Panc1 (cell line): Measurements from ENCODE around the gene ADGRE3. TPM values are rescaled to one million over a fixed set of nuclear protein-coding genes. Genes with fewer than 3 reads are reported as not detected.

ENCODE experiments used
- ATAC-seq: fragments of 200-7000 bp; cut with Tn5 transposase; 2 replicates; pipeline ENCODE4 v1.9.1; 2020; ENCODE audit warnings: mild to moderate bottlenecking, moderate library complexity
- BruUV-seq: library from RNA; stranded (reverse); fragments of 400-500 nt; replicated peaks from 2 replicates; lab custom pipeline; 2021; lab: Mats Ljungman, UMichigan
- CTCF ChIA-PET: fragments of 300-600 bp; sonication (Branson Sonifier 250); formaldehyde crosslinking; loops from one replicate; lab custom pipeline; 2022; ENCODE audit warnings: antibody characterized with exemption; lab: Charles Lee
- POLR2A ChIA-PET: fragments of 300-600 bp; sonication (Branson Sonifier 250); formaldehyde crosslinking; loops from one replicate; lab custom pipeline; 2022; ENCODE audit warnings: antibody characterized with exemption; lab: Charles Lee
- DNase-seq: peaks from one replicate; pipeline ENCODE4 v3.0.0-alpha.2; 2010; ENCODE audit warnings: low read depth, low spot score
- H3K27ac ChIP-seq: 2 replicates; pipeline ENCODE4 v1.5.1; 2011; ENCODE audit warnings: mild to moderate bottlenecking, low read length, inconsistent platforms
- H3K27me3 ChIP-seq: fragments of 200-500 bp; sonication (Bioruptor generic); 2 replicates; pipeline ENCODE4 v1.6.0; 2014; ENCODE audit warnings: low read length, inconsistent platforms; ENCODE audit not compliant: control insufficient read depth, insufficient read depth
- H3K36me3 ChIP-seq: fragments of 200-500 bp; sonication (Bioruptor generic); 2 replicates; pipeline ENCODE4 v1.5.1; 2014; ENCODE audit warnings: inconsistent platforms, mild to moderate bottlenecking, low read length, moderate library complexity; ENCODE audit not compliant: control insufficient read depth, insufficient read depth
- H3K4me1 ChIP-seq: 2 replicates; pipeline ENCODE4 v1.5.1; 2011; ENCODE audit warnings: inconsistent platforms, mild to moderate bottlenecking, low read length, moderate library complexity; ENCODE audit not compliant: control insufficient read depth, insufficient read depth
- H3K4me3 ChIP-seq, 2 experiments: 2 replicates each; pipeline ENCODE4 v1.5.1; 2011 to 2012; ENCODE audit warnings: low read depth in 2 of 2, low read length in 2 of 2, mild to moderate bottlenecking in 2 of 2, inconsistent platforms in 1 of 2, moderate library complexity in 1 of 2
- H3K9me3 ChIP-seq: fragments of 200-500 bp; sonication (Bioruptor generic); 2 replicates; pipeline ENCODE4 v1.5.1; 2014; ENCODE audit warnings: low read depth, mild to moderate bottlenecking, inconsistent platforms, low read length, moderate library complexity; ENCODE audit not compliant: control insufficient read depth, insufficient read depth
- CTCF ChIP-seq: fragments of 450-650 bp; IDR thresholded peaks from 2 replicates; pipeline ENCODE4 v1.5.1; 2017; ENCODE audit warnings: mild to moderate bottlenecking
- POLR2AphosphoS5 ChIP-seq: IDR thresholded peaks from 2 replicates; pipeline ENCODE4 v1.6.1; 2012; ENCODE audit warnings: mild to moderate bottlenecking, low read depth, low read length, moderate library complexity
- REST ChIP-seq, 2 experiments: IDR thresholded peaks; 2 replicates each; pipeline ENCODE4 v1.6.1; 2011 to 2012; ENCODE audit warnings: low read depth in 2 of 2, control low read depth in 1 of 2, low read length in 1 of 2, mild to moderate bottlenecking in 1 of 2, moderate library complexity in 1 of 2; ENCODE audit not compliant: insufficient read depth in 1 of 2
- SIN3A ChIP-seq: IDR thresholded peaks from 2 replicates; pipeline ENCODE4 v1.6.1; 2012; ENCODE audit warnings: low read depth, mild to moderate bottlenecking, low read length, moderate library complexity, borderline replicate concordance; ENCODE audit not compliant: insufficient read depth
- TCF7L2 ChIP-seq: IDR thresholded peaks from 2 replicates; pipeline ENCODE4 v1.6.1; 2011; ENCODE audit warnings: mild to moderate bottlenecking, low read depth, low read length, inconsistent platforms
- in situ Hi-C: cut with HindIII; loops from 2 replicates; pipeline ENCODE4 v1.10.0; 2016; ENCODE audit warnings: low sequenced_read_pairs, low pct_unique_long_range_greater_than_20kb
- intact Hi-C: fragments of 100-400 bp; cut with micrococcal nuclease; formaldehyde crosslinking; loops from one replicate; pipeline ENCODE4 v1.10.0; 2022; ENCODE audit not compliant: unreplicated experiment
- total RNA-seq: library from RNA; stranded (reverse); gene quantifications from one replicate; pipeline ENCODE4 v1.2.1, GENCODE V29; 2021; ENCODE audit not compliant: unreplicated experiment

Gene ADGRE3
- total RNA-seq, 1 experiment from 2014 or later: not detected

GRCh38 chr19:14669940-14670339 lies 4.7 kb downstream of the ADGRE3 start:
- ChIA-PET POLR2A (no interaction called here), CTCF (no interaction called here)
- Histone ChIP-seq H3K4me1 (no peaks in the 10 kb centered on the region), H3K27me3 (peaks cover 2% of the 10 kb centered on the region; the same call in 1 of the 2 replicates), H3K36me3 (no peaks in the 10 kb centered on the region), H3K9me3 (no peaks in the 10 kb centered on the region; the same call in 1 of the 2 replicates), H3K4me3 (no peak overlapping the region), H3K27ac (no peak overlapping the region)
- no TSS peak for BruUV-seq
- ATAC-seq (no peak), DNase-seq (no peak)
- intact Hi-C loops: no loop called here
- no peak for TF ChIP-seq SIN3A
- TF ChIP-seq TCF7L2: no peak
- TF ChIP-seq REST (IDR thresholded peaks at IDR 0.05; ENCODE audit: insufficient read depth in 1 of 2, low read depth in 2 of 2, low read length in 1 of 2): no peak
- no peak for TF ChIP-seq POLR2AphosphoS5
- TF ChIP-seq CTCF: no peak
- in situ Hi-C loops: no loop called here

- Histone ChIP-seq H3K36me3 (no peaks in the 10 kb centered on the region), H3K9me3 (no peaks in the 10 kb centered on the region), H3K27ac (no peak overlapping the region), H3K4me3 (no peak overlapping the region), H3K4me1 (no peaks in the 10 kb centered on the region), H3K27me3 (no peaks in the 10 kb centered on the region)
- in situ Hi-C loops: no loop called here
- BruUV-seq: no TSS peak
- CTCF ChIA-PET: interaction anchor here (0.5 kb wide), 1 partner anchor 9 kb away, joined by 7 read pairs; no protein-coding TSS in a partner anchor
- intact Hi-C loops: no loop called here
- POLR2A ChIA-PET: no interaction called here
- TF ChIP-seq SIN3A (no peak), CTCF (no peak), POLR2AphosphoS5 (no peak), TCF7L2 (no peak), REST (IDR thresholded peaks at IDR 0.05; ENCODE audit: insufficient read depth in 1 of 2, low read depth in 2 of 2, low read length in 1 of 2) (no peak)
- DNase-seq: no peak
- ATAC-seq: no peak
Observed at GRCh38 chr19:14661372-14661924, 13.2 kb downstream of the ADGRE3 start.
